GM18951 (cell line): ENCODE data around the gene STIL.
"Not testable (repeated sequence)": the region's sequence is repeated elsewhere in the genome, so short reads cannot be mapped to it uniquely, and the experiment has no call there.

Experiments used
- POLR2A ChIP-seq: IDR thresholded peaks from 4 replicates; pipeline ENCODE4 v1.6.1; 2011; ENCODE audit warnings: mild to moderate bottlenecking; ENCODE audit not compliant: insufficient read length, insufficient read depth; ENCODE audit errors: extremely low read depth
- in situ Hi-C: fragments of 300-500 bp; cut with MboI; formaldehyde crosslinking; loops from one replicate; pipeline ENCODE4 v1.12.0; 2022; ENCODE audit warnings: low sequenced_read_pairs, mixed read lengths, inconsistent platforms; ENCODE audit not compliant: unreplicated experiment

The STIL gene

GRCh38 chr1:47332779-47333577, 19.0 kb upstream of the STIL start:
- in situ Hi-C loops = no loop called here
- no peak for TF ChIP-seq POLR2A

GRCh38 chr1:47331875-47332274, 17.9 kb upstream of the STIL start:
- no peak for TF ChIP-seq POLR2A
- in situ Hi-C loops = no loop called here

DNA sequence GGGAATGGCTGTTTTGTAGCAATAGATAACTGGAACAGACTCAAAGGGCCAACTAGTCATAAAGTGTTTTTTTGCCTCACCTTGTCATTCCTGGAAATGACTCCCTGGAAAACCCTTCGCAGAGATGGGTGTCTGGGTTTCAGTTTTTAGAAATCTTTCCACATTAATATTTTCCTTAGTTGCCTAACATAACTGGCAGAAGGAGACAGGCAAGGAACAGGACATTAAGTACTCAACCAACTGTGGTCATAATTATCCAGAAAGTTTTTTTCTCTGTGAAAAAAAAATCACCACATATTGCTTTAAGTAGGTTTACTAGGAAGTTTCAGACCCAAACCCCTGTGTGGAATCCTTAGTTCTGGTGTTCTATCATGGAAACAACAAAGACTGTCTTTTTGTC, 16.3 kb upstream of the STIL start:
- TF ChIP-seq POLR2A = no peak
- in situ Hi-C loops = no loop called here

- in situ Hi-C loops = no loop called here
- TF ChIP-seq POLR2A = no peak
These were observed 15.0 kb upstream of the STIL start for GRCh38 chr1:47328992-47329391.

GRCh38 chr1:47326271-47326670, 12.3 kb upstream of the STIL start:
- TF ChIP-seq POLR2A = no peak

GRCh38 chr1:47325528-47325927, 11.6 kb upstream of the STIL start:
- no peak for TF ChIP-seq POLR2A
- in situ Hi-C loops = no loop called here

More at GRCh38 chr1:47326271-47326670, 12.3 kb upstream of the STIL start:
- in situ Hi-C loops = no loop called here

DNA sequence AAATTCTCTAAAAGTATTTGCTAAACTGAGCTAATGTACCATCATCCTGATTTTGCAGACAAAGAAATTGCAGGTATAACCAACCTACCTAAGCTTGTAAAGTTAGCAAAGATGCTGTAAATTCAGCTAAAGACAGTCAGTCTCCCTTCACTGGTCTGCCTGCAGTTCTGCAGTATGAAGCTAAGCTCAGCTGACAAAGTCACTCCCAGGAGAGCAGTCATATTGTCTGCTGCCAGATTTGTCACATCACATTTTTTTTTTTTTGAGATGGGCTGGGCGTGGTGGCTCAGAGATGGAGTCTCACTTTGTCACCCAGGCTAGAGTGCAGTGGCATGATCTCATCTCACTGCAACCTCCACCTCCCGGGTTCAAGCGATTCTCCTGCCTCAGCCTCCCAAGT, 10.7 kb upstream of the STIL start:
- no peak for TF ChIP-seq POLR2A
- in situ Hi-C loops = no loop called here

DNA sequence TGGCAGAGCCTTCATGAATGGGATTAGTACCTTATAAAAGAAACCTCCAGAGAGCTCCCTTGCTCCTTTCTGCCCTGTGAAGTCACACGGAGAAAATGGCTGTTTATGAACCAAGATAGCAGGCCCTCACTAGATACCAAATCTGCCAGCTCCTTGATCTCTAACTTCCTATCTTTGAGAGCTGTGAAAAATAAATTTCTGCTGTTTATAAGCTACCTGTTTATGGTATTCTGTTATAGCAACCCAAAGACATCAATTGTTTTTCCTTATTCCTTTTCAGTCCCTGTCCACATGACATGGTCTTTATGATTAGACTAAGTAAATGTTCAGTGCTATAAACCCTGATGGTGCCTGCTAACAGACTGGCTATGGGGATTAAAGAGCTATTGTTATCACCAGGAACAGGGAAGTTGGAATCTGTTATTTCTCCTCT, 9.7 kb upstream of the STIL start:
- TF ChIP-seq POLR2A = no peak
- in situ Hi-C loops = no loop called here

DNA sequence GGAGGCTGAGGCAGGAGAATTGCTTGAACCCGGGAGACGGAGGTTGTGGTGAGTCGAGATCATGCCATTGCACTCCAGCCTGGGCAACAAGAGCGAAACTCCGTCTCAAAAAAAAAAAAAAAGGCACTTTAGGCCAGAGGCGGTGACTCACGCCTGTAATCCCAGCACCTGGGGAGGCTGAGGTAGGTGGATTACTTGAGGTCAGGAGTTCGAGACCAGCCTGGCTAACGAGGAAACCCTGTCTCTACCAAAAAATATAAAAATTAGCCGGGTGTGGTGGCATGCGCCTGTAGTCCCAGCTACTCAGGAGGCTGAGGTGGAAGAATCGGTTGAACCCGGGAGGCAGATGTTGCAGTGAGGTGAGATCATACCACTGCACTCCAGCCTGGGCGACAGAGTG, 6.0 kb upstream of the STIL start:
- in situ Hi-C loops = not testable (repeated sequence)

GRCh38 chr1:47317841-47318240, 3.9 kb upstream of the STIL start:
- in situ Hi-C loops = no loop called here
- no peak for TF ChIP-seq POLR2A

- in situ Hi-C loops = no loop called here
- no peak for TF ChIP-seq POLR2A
These were observed 4.5 kb downstream of the STIL start for GRCh38 chr1:47309427-47309826.

- no peak for TF ChIP-seq POLR2A
- in situ Hi-C loops = no loop called here
These were observed 11.5 kb downstream of the STIL start for GRCh38 chr1:47302472-47302871.

DNA sequence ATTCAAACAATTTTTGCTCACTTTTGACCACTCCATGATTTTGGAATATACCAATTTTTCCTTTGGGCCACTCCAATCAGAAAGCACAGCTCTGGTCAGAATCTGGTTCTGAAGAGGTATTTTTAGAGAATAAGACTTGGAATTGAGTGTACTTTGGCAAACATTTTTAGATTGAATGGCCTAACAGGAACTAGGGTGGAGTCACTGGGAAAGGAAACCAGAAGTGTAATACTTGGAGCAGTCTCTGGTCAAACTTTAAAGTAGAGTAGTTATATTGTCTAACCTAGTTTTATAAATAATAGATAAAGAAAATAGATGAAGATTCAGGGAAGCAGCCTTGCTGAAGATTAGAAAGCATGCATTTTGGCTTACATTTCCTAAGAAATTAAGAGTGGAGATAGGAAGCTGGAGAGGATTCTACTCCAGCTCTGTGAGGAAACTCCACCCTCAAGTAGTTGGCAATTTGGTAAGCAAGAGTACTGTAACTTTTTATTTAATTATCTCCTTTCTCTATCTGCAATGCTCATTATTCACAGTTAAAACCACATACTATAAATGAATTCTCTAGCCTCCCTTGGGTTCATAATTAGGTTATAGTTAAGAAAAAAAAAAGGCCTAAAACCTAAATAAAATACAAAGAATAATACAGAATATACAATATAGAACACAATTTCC, 15.8 kb downstream of the STIL start:
- in situ Hi-C loops = no loop called here
- no peak for TF ChIP-seq POLR2A

DNA sequence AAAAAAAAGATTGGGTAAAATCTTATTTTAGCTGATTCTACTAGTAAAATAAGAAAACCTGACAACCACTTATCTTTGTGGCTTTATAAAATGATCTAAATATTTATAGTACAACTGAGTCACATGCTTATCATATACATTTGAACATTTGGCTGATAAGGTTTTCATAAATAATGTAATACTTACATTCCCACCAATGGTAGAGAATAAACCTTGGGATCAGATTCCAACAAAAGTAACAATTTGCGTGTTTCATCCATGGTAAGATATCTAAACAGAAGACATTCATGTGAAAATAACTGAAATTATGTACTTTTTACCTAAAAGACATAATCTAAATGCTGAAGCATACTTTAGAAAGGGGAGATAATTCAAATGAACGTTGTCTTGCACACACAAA, 18.4 kb downstream of the STIL start:
- TF ChIP-seq POLR2A = no peak
- in situ Hi-C loops = no loop called here

- in situ Hi-C loops = not testable (repeated sequence)
These were observed 19.1 kb downstream of the STIL start for GRCh38 chr1:47294863-47295262.

GRCh38 chr1:47288116-47288515, 25.8 kb downstream of the STIL start:
- in situ Hi-C loops = not testable (repeated sequence)
